Neutrophil (primary cell): ENCODE data around the gene FOXB1.

ENCODE experiments used
- H3K27ac ChIP-seq: fragments of 200-600 bp; sonication (generic); 2 replicates; pipeline ENCODE4 v1.5.1; 2016; ENCODE audit warnings: mild to moderate bottlenecking, moderate library complexity
- H3K27me3 ChIP-seq: fragments of 200-600 bp; sonication (generic); 2 replicates; pipeline ENCODE4 v1.6.0; 2016; ENCODE audit warnings: mild to moderate bottlenecking
- H3K36me3 ChIP-seq: fragments of 200-600 bp; sonication (generic); 2 replicates; pipeline ENCODE4 v1.5.1; 2017
- H3K4me1 ChIP-seq, 2 experiments: fragments of 200-600 bp in 1 of 2; sonication (generic) in 1 of 2; 1 replicate in 1 of 2; 2 replicates in 1 of 2; pipeline versions ENCODE4 v1.5.1 to v1.6.1; 2013 to 2016; ENCODE audit warnings: low read depth in 1 of 2, low read length in 1 of 2, mild to moderate bottlenecking in 1 of 2, moderate library complexity in 1 of 2; ENCODE audit not compliant: control insufficient read depth in 1 of 2, insufficient read depth in 1 of 2
- H3K4me3 ChIP-seq, 2 experiments: fragments of 200-600 bp in 1 of 2; sonication (generic) in 1 of 2; 1 replicate in 1 of 2; 2 replicates in 1 of 2; pipeline ENCODE4 v1.5.1; 2013 to 2016; ENCODE audit warnings: low read depth in 1 of 2, low read length in 1 of 2, mild to moderate bottlenecking in 1 of 2, moderate library complexity in 1 of 2
- H3K9me3 ChIP-seq: fragments of 200-600 bp; sonication (generic); 2 replicates; pipeline ENCODE4 v1.5.1; 2016
- TF ChIP-seq, protein P1 (sequence below): fragments of 200-600 bp; sonication (generic); IDR thresholded peaks from 2 replicates; pipeline ENCODE4 v1.5.1; 2016; ENCODE audit warnings: antibody characterized with exemption

Gene FOXB1

DNA sequence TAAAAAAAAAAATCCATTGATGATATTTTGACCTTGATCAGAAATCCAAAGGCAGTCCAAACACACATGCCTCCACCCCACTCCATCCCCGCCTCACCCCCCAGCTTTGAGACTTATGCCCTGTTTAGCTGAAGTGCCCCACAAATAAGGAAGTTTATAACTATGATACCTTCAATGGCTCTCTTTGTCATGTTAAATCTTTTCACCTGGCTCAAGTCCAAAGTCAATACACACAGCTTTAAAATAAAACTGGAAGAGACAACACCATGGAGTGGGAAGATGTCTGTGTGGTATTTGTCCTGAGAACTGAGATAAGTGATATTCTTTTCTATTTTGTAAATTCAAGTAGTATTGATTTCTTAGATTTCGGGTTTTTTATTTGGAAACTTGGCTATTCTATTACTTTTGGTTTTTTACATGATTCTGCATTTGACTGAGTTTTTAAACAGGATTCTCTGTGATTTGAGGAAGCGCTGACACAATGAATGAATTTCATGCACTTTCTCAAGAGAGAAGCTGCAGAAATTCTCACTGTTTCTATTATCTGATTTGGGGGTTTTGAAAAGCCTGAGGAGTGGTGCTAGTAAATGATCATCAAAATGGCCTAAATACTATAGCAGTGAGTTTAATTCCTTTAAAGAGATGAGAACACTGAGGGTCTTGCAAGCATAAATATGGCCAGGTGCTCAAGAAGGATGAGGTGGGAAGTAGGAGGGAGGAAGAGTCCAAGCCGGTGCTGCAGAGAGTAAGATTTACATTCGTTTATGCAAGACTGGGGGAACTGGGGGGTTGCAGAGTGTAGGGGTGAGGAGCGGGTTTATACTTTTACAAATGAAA is 5.2 kb downstream of the FOXB1 start:
- no peaks in the 10 kb centered on the region for H3K9me3 ChIP-seq
- H3K4me3 ChIP-seq, result no peak overlapping the region
- TF ChIP-seq, protein P1, sequence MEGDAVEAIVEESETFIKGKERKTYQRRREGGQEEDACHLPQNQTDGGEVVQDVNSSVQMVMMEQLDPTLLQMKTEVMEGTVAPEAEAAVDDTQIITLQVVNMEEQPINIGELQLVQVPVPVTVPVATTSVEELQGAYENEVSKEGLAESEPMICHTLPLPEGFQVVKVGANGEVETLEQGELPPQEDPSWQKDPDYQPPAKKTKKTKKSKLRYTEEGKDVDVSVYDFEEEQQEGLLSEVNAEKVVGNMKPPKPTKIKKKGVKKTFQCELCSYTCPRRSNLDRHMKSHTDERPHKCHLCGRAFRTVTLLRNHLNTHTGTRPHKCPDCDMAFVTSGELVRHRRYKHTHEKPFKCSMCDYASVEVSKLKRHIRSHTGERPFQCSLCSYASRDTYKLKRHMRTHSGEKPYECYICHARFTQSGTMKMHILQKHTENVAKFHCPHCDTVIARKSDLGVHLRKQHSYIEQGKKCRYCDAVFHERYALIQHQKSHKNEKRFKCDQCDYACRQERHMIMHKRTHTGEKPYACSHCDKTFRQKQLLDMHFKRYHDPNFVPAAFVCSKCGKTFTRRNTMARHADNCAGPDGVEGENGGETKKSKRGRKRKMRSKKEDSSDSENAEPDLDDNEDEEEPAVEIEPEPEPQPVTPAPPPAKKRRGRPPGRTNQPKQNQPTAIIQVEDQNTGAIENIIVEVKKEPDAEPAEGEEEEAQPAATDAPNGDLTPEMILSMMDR, result no peak
- H3K27me3 ChIP-seq, result peaks cover 100% of the 10 kb centered on the region
- H3K27ac ChIP-seq, result no peak overlapping the region
- no peaks in the 10 kb centered on the region for H3K36me3 ChIP-seq
- H3K4me1 ChIP-seq, result peaks cover 21 to 22% of the 10 kb centered on the region in 2 experiments

DNA sequence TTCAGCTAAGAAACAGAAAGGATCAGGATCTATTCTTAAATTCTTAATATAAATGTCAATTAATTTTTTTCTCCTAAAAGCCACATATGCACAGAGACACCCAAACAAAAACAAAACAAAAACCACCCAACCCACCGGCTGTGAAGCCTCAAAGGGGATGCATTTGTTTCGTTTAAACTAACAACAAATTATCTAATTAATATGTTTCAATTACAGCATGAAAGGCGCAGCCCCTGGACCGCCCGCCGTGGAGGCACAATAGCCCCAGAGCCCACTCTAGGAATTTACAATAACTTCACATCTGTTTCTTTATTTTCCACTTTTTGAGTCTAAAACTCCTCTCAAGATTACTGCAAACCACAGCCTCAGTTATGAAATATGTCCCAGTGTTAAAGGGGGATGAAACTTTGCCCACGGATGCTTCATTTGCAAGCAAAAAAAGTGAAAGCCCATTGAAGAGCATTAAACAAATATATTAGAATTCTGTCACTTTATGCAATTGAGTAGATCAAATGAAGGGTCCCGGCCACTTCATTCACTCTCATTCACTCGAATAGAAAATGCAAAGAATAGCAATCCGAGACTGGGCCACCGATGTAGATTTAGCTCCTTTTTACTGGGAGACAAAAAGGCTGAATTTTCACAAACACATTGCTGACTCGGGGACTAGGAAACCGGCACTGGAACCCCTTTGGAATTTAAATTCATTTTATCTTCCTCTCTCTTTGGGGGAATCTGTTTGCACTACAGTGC is 6.0 kb downstream of the FOXB1 start:
- Histone ChIP-seq H3K4me3 (no peak overlapping the region), H3K27ac (no peak overlapping the region), H3K4me1 (peaks cover 13 to 14% of the 10 kb centered on the region in 2 experiments), H3K9me3 (no peaks in the 10 kb centered on the region), H3K27me3 (peaks cover 100% of the 10 kb centered on the region), H3K36me3 (no peaks in the 10 kb centered on the region)
- TF ChIP-seq, protein P1, result no peak

DNA sequence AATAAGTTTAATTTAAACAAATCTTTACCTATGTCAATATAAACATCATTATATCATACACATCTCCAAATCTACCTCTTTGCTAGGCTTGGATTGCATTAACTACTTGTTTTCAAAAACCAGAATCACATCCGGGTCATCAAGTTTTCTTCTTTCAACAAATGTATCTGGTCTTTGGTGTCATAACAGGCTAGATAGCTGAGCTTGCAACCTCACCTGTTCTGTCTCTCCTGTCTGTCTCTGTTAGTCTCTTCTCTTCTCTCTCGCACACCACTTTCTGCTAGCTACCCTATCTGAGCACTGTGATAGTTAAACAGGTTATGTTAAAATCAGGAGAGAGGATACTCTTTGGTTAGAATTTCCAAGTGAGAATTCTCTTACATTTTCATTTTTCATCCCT is 6.7 kb downstream of the FOXB1 start:
- peaks cover 7% of the 10 kb centered on the region in 2 experiments for H3K4me1 ChIP-seq
- TF ChIP-seq, protein P1, result no peak
- peaks cover 100% of the 10 kb centered on the region for H3K27me3 ChIP-seq
- no peaks in the 10 kb centered on the region for H3K36me3 ChIP-seq
- no peak overlapping the region for H3K27ac ChIP-seq
- no peaks in the 10 kb centered on the region for H3K9me3 ChIP-seq
- H3K4me3 ChIP-seq, result no peak overlapping the region

DNA sequence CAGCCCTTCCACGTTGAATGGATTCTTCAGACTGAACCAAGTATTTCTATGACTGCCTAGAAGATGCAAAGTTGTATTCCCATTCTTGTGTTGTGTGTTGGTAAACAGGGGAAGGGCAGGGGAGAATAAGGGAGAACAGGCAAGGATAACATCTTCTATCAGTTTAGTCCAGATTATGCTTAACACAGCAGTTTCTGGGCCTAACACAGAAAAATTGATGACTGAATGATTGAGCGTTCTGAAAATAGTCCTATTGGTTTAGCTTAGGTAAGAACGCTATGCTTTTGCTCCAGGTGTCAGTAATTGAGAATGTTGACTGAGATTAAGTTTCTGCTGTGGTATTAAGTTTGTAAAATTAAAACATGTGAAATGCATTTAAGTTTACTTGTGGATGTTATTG is 8.6 kb downstream of the FOXB1 start:
- no peaks in the 10 kb centered on the region for H3K9me3 ChIP-seq
- TF ChIP-seq, protein P1, result no peak
- no peaks in the 10 kb centered on the region for H3K4me1 ChIP-seq
- H3K36me3 ChIP-seq, result no peaks in the 10 kb centered on the region
- no peak overlapping the region for H3K27ac ChIP-seq
- H3K4me3 ChIP-seq, result no peak overlapping the region
- H3K27me3 ChIP-seq, result peaks cover 91% of the 10 kb centered on the region

DNA sequence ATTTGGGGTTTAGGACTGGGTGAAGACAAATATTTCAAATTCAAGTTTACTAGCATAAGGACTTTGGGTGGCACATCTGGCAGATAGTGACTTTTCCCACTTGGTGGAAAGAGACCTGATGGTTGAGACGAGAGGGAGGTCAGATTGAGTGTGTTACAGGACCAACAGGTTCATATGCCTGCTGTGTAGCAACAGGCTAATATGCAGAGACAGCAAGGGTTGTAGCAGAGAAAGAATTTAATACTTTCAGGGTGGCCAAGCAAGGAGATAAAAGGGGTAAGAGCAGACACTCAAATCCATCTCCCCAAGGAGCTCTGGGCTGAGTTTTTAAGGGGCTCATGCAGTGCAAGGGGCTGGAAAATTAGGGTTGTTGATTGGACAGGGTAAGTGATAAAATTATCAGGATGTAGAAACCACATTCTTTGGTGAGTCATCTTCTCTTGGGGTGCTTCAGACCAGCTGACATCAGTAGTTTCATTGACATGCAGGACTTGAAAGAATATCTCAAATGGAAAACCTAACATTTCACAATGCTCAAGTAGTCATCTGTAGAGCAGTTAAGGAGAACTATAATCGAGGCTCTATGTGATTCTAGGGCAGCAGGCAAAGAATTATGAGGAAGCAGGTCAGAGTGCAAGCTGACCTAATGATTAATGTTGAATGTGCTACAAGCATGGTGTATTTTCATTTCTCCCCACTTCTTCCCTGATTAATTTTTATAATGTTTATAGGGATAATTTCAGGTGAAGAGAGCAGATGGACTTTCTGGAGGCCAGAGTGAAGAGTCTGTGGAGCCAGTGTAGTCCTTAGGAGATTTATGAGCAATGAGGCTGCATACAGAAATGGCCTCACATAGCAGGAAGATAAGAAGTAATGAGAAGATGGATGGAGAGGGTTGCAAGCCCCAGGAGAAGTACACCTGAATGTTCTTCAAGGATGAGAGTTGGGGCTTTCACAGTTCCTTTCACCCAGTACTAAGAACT is 13.7 kb downstream of the FOXB1 start:
- no peak overlapping the region for H3K4me3 ChIP-seq
- no peak overlapping the region for H3K27ac ChIP-seq
- peaks cover 51% of the 10 kb centered on the region for H3K27me3 ChIP-seq
- no peaks in the 10 kb centered on the region for H3K36me3 ChIP-seq
- TF ChIP-seq, protein P1, result no peak
- H3K9me3 ChIP-seq, result no peaks in the 10 kb centered on the region
- H3K4me1 ChIP-seq, result no peaks in the 10 kb centered on the region
